Upper lobe of left lung (tissue), 6 donors: ENCODE data around the gene TCEA3. TPM values are rescaled to one million over a fixed set of nuclear protein-coding genes. Genes with fewer than 3 reads are reported as not detected.

ENCODE experiments used
- ATAC-seq, 2 donors: fragments of 200-7000 bp; cut with Tn5 transposase; one replicate each; pipeline ENCODE4 v1.9.1; 2022; ENCODE audit warnings: mild to moderate bottlenecking in 2 of 2, moderate library complexity in 2 of 2; ENCODE audit not compliant: low FRiP score in 2 of 2
- DNase-seq, 2 donors: peaks; one replicate each; pipeline ENCODE4 v3.0.0-alpha.2; 2019 to 2020
- H3K27ac ChIP-seq, 4 donors: fragments of 200-600 bp; sonication (generic); one replicate each; pipeline ENCODE4 v1.5.1; 2016 to 2019
- H3K27me3 ChIP-seq, 4 donors: fragments of 200-600 bp; sonication (generic); one replicate each; pipeline ENCODE4 v1.5.1; 2017 to 2019
- H3K36me3 ChIP-seq, 4 donors: fragments of 200-600 bp; sonication (generic); one replicate each; pipeline ENCODE4 v1.5.1; 2016 to 2019
- H3K4me1 ChIP-seq, 4 donors: fragments of 200-600 bp; sonication (generic); one replicate each; pipeline ENCODE4 v1.5.1; 2018 to 2019
- H3K4me3 ChIP-seq, 4 donors: fragments of 200-600 bp; sonication (generic); one replicate each; pipeline ENCODE4 v1.5.1; 2017 to 2019; ENCODE audit warnings: mild to moderate bottlenecking in 2 of 4, moderate library complexity in 1 of 4
- H3K9me3 ChIP-seq, 4 donors: fragments of 200-600 bp; sonication (generic); one replicate each; pipeline ENCODE4 v1.5.1; 2018 to 2019
- CTCF ChIP-seq, 6 experiments: fragments of 450-650 bp in 4 of 6; fragments of 200-600 bp in 2 of 6; sonication (generic) in 2 of 6; IDR thresholded peaks; one replicate each; pipeline ENCODE4 v1.5.1; 2016 to 2019; ENCODE audit warnings: antibody characterized with exemption in 6 of 6
- EP300 ChIP-seq, 4 donors: sonication (generic); formaldehyde crosslinking; IDR thresholded peaks; one replicate each; pipeline ENCODE4 v1.5.1; 2017; ENCODE audit warnings: antibody characterized with exemption in 4 of 4, control low read depth in 2 of 4
- POLR2A ChIP-seq, 4 donors: fragments of 450-650 bp; IDR thresholded peaks; one replicate each; pipeline ENCODE4 v1.5.1; 2016 to 2017; ENCODE audit warnings: antibody characterized with exemption in 4 of 4, mild to moderate bottlenecking in 2 of 4
- POLR2AphosphoS5 ChIP-seq, 2 donors: sonication (generic); formaldehyde crosslinking; IDR thresholded peaks; one replicate each; pipeline ENCODE4 v1.5.1; 2017; ENCODE audit warnings: antibody characterized with exemption in 2 of 2
- WGBS, 2 donors: methylation state at CpG; one replicate each; pipeline ENCODE4 v1.1.5; 2017 to 2018; 5-methylcytosine and 5-hydroxymethylcytosine counted together
- total RNA-seq, 6 donors: library from RNA; depleted of rRNA in 4 of 6; stranded (reverse); fragments of >200 nt in 4 of 6; gene quantifications; one replicate each; pipeline versions ENCODE4 v1.1.0 to v1.2.1, GENCODE V29; 2016 to 2021
- donor health status: DM: no; HTN: no; CAD: no; lungs with moderate emphysema.
- donor health status: DM: no; HTN: yes; CAD: no; lungs with severe emphysema.

The TCEA3 gene
- total RNA-seq, 6 donors from 2014 or later = 32.5 to 141 (median 42.9) TPM

GRCh38 chr1:23394684-23395083, 29.9 kb downstream of the TCEA3 start:
- no peak overlapping the region for H3K4me3 ChIP-seq
- no peaks in the 10 kb centered on the region for H3K27me3 ChIP-seq
- DNase-seq (peak in 1 of 2 donors; percentile 41), ATAC-seq (peak; percentile 55 to 93)
- WGBS, 2 donors = 28 to 40% methylated on average over 6 to 7 of the region's 7 CpGs
- TF ChIP-seq POLR2A (IDR thresholded peaks at IDR 0.05) (no peak), POLR2AphosphoS5 (IDR thresholded peaks at IDR 0.05) (peak in 1 of 2 donors; percentile 82), EP300 (IDR thresholded peaks at IDR 0.05) (peak in 1 of 4 donors; percentile 49)
- H3K36me3 ChIP-seq = peaks cover 0 to 11% (median 0%) of the 10 kb centered on the region in 4 donors
- no peaks in the 10 kb centered on the region for H3K9me3 ChIP-seq
- peaks cover 6 to 11% (median 8%) of the 10 kb centered on the region in 4 donors for H3K4me1 ChIP-seq
- peak overlapping the region in 3 of 4 donors; percentile 25 to 61 (median 46) for H3K27ac ChIP-seq

GRCh38 chr1:23394181-23394580, 30.4 kb downstream of the TCEA3 start:
- no peak for TF ChIP-seq POLR2AphosphoS5 (IDR thresholded peaks at IDR 0.05)
- TF ChIP-seq POLR2A (IDR thresholded peaks at IDR 0.05) = no peak
- TF ChIP-seq EP300 (IDR thresholded peaks at IDR 0.05) = no peak
- no peak for TF ChIP-seq CTCF (IDR thresholded peaks at IDR 0.05)
- peaks cover 0 to 11% (median 0%) of the 10 kb centered on the region in 4 donors for H3K36me3 ChIP-seq
- peak overlapping the region in 1 of 4 donors; percentile 61 for H3K27ac ChIP-seq
- H3K9me3 ChIP-seq = no peaks in the 10 kb centered on the region
- peaks cover 6 to 11% (median 8%) of the 10 kb centered on the region in 4 donors for H3K4me1 ChIP-seq
- no peaks in the 10 kb centered on the region for H3K27me3 ChIP-seq
- DNase-seq (no peak), ATAC-seq (peak in 1 of 2 donors; percentile 45)
- H3K4me3 ChIP-seq = no peak overlapping the region
- WGBS, 2 donors = 79% methylated on average over 4 of the region's 4 CpGs

- peaks cover 6 to 11% (median 8%) of the 10 kb centered on the region in 4 donors for H3K4me1 ChIP-seq
- no peak for TF ChIP-seq POLR2A (IDR thresholded peaks at IDR 0.05)
- no peak for TF ChIP-seq EP300 (IDR thresholded peaks at IDR 0.05)
- no peak for TF ChIP-seq CTCF (IDR thresholded peaks at IDR 0.05)
- no peak for TF ChIP-seq POLR2AphosphoS5 (IDR thresholded peaks at IDR 0.05)
- H3K36me3 ChIP-seq = peaks cover 0 to 11% (median 0%) of the 10 kb centered on the region in 4 donors
- no peak overlapping the region for H3K4me3 ChIP-seq
- DNase-seq = peak in 1 of 2 donors; percentile 72
- ATAC-seq = peak; percentile 12 to 86
- H3K27me3 ChIP-seq = no peaks in the 10 kb centered on the region
- 92% methylated on average over 15 of the region's 15 CpGs; no CpG with 5 or more reads in 1 of the 2 donors for WGBS, 2 donors
- H3K9me3 ChIP-seq = no peaks in the 10 kb centered on the region
- H3K27ac ChIP-seq = no peak overlapping the region
Observed at GRCh38 chr1:23393706-23394105, 30.8 kb downstream of the TCEA3 start.

- DNase-seq = no peak
- ATAC-seq = peak in 1 of 2 donors; percentile 78
- 65 to 72% methylated on average over 2 of the region's 2 CpGs for WGBS, 2 donors
Observed at GRCh38 chr1:23392125-23392855, 32.3 kb downstream of the TCEA3 start.

More at GRCh38 chr1:23392125-23392855, 32.3 kb downstream of the TCEA3 start:
- Histone ChIP-seq H3K36me3 (peaks cover 0 to 7% (median 0%) of the 10 kb centered on the region in 4 donors), H3K9me3 (no peaks in the 10 kb centered on the region), H3K4me1 (peaks cover 6 to 11% (median 8%) of the 10 kb centered on the region in 4 donors), H3K27ac (no peak overlapping the region), H3K4me3 (no peak overlapping the region), H3K27me3 (no peaks in the 10 kb centered on the region)
- TF ChIP-seq EP300 (IDR thresholded peaks at IDR 0.05) (no peak), POLR2AphosphoS5 (IDR thresholded peaks at IDR 0.05) (no peak), CTCF (IDR thresholded peaks at IDR 0.05) (no peak), POLR2A (IDR thresholded peaks at IDR 0.05) (no peak)
